GM19395 (cell line): ENCODE measurements around the gene UST.
"Not testable (repeated sequence)": the region's sequence is repeated elsewhere in the genome, so short reads cannot be mapped to it uniquely, and the experiment has no call there.

Experiments
- ATAC-seq: cut with Tn5 transposase; IDR thresholded peaks from one replicate; pipeline ENCODE4 v1.9.1; 2021; ENCODE audit warnings: mild to moderate bottlenecking, moderate library complexity; ENCODE audit not compliant: unreplicated experiment

The UST gene

DNA sequence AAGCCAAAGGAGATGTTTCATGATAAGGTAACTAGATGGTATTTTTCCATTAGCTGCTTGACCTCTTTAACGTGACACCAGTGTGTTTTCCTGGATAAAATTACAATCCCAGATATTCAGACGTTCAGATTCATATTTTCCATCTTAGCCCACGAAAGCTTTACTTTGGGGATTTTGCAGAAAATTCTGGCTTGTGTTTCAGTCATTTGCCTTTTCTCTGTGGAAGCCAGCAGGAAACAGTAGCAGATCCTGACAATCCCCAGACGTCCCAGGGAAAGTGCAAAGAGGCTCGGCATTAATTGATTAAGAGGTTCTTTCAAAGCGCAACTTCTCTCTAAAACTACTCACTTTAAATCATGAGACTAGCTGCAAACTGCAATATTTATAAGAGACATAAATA, 243.6 kb downstream of the UST start:
- no peak for ATAC-seq

DNA sequence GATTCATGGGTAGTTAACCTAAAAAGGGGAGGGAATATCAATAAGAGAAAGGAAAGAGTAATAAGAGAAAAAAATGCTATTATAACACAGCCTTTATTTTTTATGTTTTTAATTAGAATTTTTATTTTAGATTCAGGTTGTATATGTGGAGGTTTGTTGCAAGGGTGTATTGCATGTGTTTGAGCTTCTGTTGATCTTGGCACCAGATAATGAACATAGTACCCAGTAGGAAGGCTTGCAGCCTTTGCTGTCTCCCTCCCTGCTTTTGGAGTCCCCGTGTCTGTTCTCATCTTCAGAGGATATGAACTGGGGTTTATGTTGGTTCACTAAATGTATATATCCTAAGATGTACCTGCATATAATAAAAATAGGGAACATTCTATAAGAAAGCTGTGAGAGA, 250.0 kb downstream of the UST start:
- ATAC-seq = no peak

DNA sequence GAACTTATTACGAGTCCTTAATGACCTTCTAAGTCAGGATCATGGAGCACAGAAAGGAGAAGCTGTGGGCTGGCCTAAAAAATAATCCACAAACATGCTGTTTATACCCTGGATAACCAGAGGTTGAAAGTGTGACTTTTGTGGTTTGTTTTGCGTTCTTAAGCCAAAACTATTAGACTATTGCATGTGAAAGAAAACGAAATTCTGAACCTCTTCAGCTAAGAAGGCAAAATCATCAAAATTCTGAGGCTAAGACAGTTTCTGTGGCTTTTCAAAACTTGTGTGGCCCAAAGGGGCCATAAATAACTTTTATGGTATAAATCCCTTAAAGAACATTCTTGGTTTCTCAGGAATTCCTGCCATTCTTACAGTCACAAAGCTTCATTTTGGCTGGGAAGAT, 251.0 kb downstream of the UST start:
- ATAC-seq = no peak

DNA sequence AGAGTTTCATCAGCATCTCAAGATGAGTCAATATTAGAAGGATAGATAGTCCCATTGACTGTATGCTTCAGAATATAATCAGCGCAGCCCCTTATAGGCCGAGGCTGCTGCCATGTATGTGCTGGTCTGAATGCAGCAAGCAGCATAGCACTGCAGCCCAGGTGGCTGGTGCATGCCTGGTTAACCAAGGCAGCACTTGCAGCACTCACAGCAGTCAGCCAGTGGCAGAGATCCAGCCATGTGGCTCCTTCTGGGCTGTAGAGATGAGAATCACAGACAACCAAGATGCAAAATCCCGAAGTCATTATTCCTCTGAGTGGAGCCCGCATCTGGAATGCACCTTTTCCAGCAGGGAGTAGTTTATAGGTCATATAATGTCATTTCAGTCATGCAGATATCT, 251.9 kb downstream of the UST start:
- no peak for ATAC-seq

DNA sequence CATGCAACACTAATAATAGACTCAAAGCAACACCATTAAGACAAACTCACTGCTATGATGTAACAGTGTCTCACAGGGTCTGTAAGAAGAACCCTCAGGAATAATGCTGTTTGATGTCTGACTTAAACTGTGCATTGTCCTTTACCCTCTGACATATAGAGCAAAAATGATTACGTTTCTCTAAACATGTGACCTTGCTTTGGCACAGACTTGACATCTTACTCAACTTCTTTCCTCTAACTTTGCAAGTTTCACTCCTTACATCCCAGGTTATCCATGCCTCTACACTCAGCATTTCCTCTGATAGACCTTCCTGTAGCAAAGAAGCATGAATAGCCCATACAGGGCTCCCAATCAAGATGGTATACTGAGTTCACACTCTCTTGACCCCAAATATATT, 252.7 kb downstream of the UST start:
- no peak for ATAC-seq

DNA sequence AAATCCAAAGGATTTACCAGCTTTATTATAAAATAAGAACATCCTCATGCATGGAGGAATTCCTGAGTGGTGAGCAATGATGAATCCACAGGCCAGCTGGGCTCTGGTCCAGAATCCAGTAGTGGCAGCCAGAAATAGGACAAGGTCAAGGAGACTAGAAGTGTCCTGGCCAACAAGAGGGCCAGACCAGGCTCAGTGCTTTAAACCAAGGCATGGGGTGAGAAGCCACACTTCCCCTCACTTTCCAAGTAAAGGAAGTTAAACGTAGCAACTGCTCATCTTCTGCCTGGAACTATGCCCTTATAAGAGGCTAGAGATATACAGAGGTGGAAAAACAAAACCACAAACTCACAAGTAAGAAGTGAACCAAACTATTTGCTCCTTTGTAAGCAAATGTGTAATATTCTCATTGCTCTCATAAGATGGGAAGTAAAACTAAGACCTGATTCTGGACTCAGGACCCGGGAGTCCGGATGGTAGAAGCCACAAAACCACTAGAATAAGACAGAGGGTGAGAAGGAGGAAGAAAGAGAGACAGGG, 253.2 kb downstream of the UST start:
- ATAC-seq = no peak

DNA sequence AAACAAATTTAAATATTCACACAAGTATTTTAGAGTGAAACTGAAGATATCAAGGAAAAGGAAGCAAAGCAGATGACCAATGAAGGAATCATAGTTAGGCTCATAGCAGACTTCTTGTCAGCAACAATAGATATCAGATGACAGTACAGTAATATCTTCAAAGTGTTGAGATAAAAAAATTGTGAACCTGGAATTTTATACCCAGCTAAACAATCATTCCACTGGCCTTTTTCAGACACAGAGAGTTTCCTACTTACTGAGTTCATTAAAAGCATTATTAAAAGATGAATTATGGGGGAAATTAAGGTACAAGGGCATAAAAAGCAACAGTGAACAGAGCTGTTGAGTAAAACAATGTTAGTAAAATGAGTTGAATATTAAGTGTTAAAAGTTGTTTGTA, 254.6 kb downstream of the UST start:
- no peak for ATAC-seq

DNA sequence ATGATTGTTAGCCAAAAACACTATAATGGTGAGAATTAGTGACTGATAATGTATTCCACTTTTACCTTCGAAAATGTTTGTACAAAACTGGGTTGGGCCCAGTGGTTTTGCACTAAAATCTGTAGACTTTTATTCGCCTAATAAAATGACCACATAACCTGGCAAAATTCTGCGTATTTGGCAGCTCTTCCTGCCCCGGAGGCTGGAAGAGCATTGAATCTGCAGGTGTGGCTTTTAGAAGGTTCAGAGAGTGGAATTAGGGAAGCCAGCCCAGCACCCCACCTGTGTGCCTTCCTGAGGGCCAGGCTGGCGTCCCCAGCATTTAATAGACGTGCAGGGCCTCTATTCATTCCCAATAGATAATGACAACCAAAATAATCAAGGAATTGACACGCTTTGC, 256.7 kb downstream of the UST start:
- ATAC-seq = no peak

DNA sequence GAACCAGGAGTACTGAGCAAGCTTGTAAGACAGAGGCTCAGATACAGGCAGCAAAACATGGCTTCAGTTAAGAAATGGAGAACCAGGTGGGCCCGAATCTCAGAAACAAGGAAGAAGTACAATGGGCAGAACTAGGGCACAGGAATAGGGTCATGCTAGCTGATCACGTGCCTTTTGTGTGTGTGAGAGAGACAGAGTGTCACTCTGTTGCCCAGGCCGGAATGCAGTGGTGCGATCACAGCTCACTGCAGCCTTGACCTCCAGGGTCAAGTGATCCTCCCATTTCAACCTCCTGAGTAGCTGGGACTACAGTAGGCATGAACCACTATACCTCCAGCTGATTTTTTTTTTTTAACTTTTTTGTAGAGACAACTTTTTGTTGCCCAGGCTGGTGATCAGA, 257.8 kb downstream of the UST start:
- no peak for ATAC-seq

DNA sequence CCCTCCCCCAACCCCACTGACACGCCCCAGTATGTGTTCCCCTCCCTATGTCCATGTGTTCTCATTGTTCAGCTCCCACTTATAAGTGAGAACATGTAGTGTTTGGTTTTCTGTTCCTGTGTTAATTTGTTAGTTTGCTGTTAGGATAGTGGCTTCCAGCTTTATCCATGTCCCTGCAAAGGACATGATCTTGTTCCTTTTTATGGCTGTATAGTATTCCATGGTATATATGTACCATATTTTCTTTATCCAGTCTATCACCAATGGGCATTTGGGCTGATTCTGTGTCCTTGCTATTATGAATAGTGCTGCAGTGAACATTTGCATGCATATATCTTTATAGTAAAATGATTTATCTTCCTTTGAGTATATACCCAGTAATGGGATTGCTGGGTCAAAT, 259.4 kb downstream of the UST start:
- not testable (repeated sequence) for ATAC-seq

DNA sequence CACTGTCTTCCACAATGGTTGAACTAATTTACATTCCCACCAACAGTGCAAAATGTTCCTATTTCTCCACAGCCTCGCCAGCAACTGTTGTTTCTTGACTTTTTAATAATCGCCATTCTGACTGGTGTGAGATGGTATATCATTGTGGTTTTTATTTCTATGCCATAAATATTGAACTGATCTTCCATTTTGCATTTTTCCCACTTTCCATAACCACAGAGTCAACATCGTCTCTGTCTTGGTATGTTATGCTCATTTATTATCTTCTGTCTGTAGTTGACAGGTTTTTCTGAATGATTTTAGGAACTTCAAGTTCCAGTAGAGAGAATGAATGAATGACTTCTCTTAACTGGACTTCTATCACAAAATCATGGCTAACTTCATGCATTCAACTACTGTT, 259.8 kb downstream of the UST start:
- no peak for ATAC-seq

DNA sequence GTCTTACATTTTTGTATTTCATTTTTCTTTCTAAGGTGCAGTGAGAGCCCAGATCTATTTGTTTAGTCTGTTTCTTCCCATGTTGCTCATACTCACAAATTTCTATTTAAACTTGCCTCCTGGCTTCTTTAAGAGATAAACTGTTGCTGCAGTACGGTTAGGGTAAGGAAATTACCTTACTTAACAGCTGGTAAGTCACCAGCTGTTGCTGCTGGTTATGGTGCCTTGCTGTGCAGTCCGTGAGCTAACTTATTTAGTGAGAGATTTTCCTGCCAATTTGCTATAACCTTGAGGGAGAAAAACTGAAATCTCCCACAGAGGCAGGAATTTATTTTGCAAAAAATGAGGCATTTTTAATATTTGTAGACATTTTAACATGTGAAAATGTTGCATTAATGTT, 261.0 kb downstream of the UST start:
- ATAC-seq = no peak

DNA sequence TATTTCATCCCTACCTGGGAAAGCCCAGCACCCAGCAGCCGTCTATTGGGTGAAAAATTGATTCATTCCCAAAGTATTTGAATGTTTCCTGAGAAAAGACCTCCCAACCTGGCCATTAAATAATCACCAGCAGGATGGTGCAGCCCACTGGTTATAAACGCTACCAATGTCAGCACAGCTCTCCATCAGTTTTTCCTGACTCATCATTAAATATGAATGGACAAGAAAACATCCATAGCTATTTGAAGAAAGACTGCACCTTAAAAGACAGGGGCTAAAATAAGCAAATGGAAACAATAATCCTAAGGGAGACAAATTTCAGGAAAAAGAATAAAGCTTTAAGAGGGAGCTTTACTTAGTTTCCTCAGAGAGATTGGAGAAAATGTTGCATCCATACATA, 261.9 kb downstream of the UST start:
- ATAC-seq = no peak

DNA sequence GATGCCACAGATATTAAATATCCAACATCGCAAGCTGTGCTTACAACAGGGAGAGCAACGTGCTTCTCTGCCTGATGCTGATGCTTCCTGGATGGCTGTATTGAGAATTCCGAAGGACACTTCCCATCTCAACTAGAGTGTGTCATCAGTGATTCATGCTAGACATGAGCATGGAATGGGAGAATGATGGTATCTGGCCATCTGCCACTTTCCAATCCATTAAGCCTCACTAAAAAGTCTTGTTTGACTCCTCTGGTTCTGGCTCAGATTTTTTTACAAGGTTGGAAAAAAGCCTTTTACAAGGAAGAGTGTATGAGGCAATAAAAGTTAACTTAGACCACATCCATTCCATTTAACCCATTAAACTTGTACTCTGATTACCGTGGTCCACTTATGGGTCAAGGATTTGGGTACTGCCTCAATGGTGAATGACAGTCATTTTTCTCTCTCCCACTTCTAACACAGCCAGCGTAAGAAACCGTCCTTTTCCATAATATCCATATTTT, 265.3 kb downstream of the UST start:
- no peak for ATAC-seq

DNA sequence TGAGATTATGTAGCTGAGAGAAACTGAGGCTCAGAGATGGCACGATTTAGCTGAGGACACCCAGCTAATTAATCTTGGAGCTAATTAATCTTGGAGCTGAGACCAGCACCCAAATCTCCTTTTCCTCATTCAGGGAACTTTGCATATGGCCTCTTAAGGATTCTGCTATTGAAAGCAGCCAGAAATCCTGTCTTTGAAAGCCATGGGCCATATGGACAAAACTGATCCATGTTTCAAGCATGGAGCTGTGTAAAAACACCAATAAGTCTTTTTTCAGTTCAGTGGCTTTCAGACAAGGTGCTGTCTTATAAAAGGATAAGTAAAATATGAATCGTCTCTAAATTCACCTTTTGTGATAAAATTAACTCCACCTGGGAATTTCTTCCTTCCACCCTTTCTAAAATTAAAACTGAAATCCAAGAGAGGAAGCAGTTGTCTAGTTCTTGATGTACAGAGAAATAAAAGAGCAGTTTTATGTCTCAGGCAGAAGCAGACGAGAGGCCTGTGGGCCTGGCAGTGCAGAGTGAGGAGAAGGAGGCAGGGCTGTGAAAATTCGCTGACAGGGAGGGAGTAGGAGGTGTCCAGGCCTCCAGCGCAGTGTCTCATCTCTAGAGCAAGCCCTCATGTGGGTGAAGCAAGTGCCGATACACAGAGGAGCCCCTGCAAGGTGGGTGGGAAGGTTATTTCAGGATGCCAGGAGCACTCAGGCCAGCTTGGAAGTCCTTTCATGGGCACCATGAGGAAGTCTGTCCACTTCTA, 266.9 kb downstream of the UST start:
- no peak for ATAC-seq

DNA sequence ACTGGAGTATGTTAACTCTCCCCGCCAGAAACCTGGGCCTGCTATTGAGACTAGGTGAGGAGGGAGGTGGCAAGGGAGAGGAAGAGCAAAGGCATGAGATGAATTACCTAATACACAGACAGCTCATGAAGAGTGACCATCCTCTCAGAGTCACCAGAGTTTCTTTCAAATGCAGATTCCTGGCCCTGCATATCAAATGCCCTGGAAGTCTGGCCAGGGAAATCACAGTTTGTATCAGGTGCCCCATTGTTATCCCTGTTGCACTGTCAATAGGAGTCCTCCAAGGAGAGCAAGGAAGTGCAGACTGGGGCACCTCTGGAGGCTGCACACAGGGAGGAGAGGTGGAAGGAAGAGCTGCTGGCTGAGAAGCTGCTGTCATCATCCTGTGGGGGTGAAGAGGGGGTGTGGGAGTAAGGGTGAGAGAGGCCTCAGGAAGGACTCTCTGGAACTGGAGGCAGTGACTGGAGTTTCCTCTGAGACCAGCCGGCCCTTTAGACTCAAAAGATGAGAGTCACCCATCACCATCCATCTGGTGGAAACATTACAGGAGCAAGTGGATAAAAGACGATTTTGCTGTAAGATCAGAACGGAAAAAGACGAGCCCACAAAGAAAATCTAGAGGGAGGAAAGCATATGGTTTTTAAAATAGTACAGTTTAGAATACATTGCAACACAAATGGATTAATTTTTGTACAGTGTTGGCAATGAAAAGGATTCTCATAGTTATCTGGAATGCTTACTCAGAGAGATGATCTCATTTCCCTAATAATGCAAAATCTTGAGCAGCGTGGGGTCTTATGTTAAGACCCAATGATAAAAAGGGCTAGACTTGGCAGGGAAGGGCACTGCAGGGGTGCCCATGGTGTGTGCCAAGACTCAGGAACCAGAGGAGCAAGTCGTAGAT, 268.1 kb downstream of the UST start:
- ATAC-seq = no peak

DNA sequence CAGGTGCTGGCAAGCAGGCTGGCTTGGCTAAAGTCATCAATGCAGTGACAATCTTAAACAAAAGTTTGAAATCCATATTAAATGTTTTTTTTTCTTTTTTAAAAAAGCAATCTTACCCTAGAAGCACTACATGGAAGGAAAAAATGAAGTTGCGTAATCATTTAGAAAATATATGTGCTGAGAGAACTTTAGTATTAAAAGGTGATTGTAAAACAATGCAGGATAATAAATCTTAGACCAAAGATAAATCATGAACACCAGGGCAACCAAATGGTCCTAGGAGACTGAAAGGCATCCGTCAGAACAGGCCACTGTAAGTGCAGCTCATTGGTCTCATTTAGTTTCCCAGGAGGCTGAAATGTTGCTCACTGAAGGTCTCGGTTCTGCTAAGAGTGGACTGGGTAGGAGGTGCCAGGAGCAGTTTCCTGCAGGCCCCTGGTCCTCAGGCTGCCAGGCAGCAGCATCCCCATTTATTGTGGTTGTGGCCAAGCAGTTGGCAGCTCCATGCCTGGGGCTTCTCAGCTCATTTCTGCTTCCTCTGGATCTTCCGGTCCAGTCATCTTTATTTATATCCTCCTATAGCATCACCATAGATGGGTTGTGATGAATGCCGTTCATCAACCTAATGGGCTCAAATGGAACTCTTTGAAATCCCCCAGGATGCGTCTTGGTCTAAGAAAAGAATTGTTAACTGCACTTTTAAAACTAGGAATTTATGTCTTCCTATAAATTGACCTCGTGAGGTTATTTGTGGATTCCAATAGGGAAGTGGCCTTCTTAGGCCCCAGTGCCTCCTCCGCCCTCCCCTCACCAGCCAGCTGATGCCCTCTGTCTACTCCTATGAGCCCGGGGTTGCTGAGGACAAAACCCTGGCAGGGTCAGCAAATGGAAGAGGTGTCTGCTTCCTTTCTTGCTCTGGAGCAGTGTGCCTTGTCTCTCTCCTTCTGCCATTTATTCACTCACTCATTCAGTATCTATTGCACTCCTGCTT, 269.0 kb downstream of the UST start:
- no peak for ATAC-seq

DNA sequence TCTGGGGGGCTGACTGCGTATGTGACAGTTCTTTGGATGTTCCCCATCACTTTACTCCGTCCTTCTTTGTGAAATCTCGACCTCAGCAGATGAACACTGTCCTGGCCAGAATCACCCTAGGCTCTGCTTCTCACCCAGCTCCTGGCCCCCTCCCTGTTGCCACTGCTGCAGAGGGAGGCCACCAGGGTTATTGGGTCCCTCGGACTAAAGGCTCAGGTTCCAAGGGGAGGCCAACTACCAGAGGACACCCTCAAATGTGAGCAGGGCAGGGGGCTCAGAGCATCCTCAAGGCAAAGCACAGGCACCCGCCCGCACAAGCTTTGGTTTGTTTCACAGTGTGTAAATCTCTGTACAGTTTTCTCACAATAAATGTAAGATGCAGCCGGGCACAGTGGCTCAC, 269.9 kb downstream of the UST start:
- no peak for ATAC-seq

DNA sequence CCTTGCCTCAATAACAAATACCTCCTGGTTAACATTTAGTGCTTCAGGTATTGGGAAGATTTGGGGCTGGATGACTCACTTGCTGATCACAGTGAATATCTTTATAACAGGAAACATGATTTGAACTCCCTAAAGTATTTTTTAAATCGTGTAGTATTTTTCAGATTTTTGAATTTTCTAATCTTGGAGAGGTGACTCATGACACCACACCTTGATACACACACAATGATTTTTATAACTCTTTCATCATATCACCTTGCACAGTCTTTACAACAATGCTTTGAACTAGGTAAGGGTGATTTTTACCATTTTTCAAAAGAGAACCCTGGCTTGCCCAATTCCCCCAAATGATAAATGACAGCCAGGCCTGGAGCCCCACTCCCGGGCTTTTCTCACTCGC, 273.5 kb downstream of the UST start:
- ATAC-seq = no peak

DNA sequence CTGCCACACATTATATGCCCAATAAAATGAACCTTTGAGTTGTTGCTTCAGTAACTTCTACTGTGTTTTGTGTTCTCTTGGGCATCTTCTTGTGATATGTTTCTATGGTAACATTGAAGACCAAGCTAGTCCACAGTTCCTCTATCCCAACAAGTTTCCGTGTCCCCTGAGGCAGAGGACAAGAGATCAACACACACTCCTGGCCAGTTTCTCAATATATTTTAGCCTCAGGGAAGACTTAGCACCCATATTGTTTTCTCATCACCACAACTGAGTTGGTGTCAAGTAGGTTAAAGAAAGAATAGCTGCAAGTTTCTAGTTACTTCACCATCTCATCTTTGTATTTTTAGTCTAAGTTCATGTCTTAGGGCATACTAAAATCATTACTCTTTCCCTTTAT, 277.5 kb downstream of the UST start:
- no peak for ATAC-seq

DNA sequence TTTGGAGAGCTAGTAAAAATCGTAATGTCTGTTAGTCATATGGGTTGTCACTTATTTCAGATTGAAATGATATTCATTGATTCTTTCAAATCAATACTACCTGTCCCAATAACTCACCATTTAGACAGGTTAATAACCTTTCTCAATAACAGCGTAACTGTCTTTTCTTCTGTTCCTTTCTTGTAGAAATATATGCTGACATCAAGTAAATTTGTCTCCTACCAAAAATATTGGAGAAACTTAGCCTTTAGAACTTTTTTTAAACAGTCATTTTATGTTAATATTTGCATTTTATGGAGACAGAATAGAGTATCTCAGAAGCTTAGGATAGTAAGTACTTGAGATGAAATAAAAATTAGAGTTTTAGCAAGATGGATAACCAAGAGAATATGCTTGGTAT, 278.2 kb downstream of the UST start:
- ATAC-seq = no peak
